GM18873 (cell line): Measurements from ENCODE around the gene TTC13.
"Not testable (repeated sequence)": the region's sequence is repeated elsewhere in the genome, so short reads cannot be mapped to it uniquely, and the experiment has no call there.

Experiments
- ATAC-seq: cut with Tn5 transposase; IDR thresholded peaks from one replicate; pipeline ENCODE4 v1.9.1; 2021; ENCODE audit warnings: mild to moderate bottlenecking, moderate library complexity, moderate number of reproducible peaks; ENCODE audit not compliant: unreplicated experiment, low FRiP score

Gene TTC13

GRCh38 chr1:230994860-230995259 is 16.2 kb upstream of the TTC13 start:
- no peak for ATAC-seq

GRCh38 chr1:230992100-230992774 is 13.6 kb upstream of the TTC13 start:
- no peak for ATAC-seq

- no peak for ATAC-seq
Observed at GRCh38 chr1:230987448-230987847, 8.8 kb upstream of the TTC13 start.

GRCh38 chr1:230986976-230987375 is 8.3 kb upstream of the TTC13 start:
- ATAC-seq, result no peak

- no peak for ATAC-seq
Observed at GRCh38 chr1:230985711-230986110, 7.0 kb upstream of the TTC13 start.

- not testable (repeated sequence) for ATAC-seq
Observed at GRCh38 chr1:230984622-230985515, 6.2 kb upstream of the TTC13 start.

GRCh38 chr1:230983811-230984210 is 5.2 kb upstream of the TTC13 start:
- ATAC-seq, result no peak

GRCh38 chr1:230982696-230983095 is 4.0 kb upstream of the TTC13 start:
- ATAC-seq, result no peak

- ATAC-seq, result no peak
Observed at GRCh38 chr1:230979952-230980351, 1.3 kb upstream of the TTC13 start.

- no peak for ATAC-seq
Observed at GRCh38 chr1:230979389-230979716, 692 bp upstream of the TTC13 start.

GRCh38 chr1:230977761-230978490 is 735 bp downstream of the TTC13 start:
- ATAC-seq, result no peak

GRCh38 chr1:230976825-230977747 is 1.6 kb downstream of the TTC13 start:
- no peak for ATAC-seq

GRCh38 chr1:230976360-230976759 is 2.3 kb downstream of the TTC13 start:
- no peak for ATAC-seq

GRCh38 chr1:230975636-230976035 is 3.0 kb downstream of the TTC13 start:
- no peak for ATAC-seq

- peak; percentile 77 for ATAC-seq
Observed at GRCh38 chr1:230972855-230973271, 5.8 kb downstream of the TTC13 start.

GRCh38 chr1:230971771-230972170 is 6.9 kb downstream of the TTC13 start:
- no peak for ATAC-seq

GRCh38 chr1:230970432-230970831 is 8.2 kb downstream of the TTC13 start:
- no peak for ATAC-seq

- no peak for ATAC-seq
Observed at GRCh38 chr1:230966358-230966873, 12.2 kb downstream of the TTC13 start.

- no peak for ATAC-seq
Observed at GRCh38 chr1:230965535-230965934, 13.1 kb downstream of the TTC13 start.

- no peak for ATAC-seq
Observed at GRCh38 chr1:230964896-230965295, 13.8 kb downstream of the TTC13 start.
